ENCODE measurements around the gene TBL3.
"Not testable (repeated sequence)": the region's sequence is repeated elsewhere in the genome, so short reads cannot be mapped to it uniquely, and the experiment has no call there.

TBL3 gene

DNA sequence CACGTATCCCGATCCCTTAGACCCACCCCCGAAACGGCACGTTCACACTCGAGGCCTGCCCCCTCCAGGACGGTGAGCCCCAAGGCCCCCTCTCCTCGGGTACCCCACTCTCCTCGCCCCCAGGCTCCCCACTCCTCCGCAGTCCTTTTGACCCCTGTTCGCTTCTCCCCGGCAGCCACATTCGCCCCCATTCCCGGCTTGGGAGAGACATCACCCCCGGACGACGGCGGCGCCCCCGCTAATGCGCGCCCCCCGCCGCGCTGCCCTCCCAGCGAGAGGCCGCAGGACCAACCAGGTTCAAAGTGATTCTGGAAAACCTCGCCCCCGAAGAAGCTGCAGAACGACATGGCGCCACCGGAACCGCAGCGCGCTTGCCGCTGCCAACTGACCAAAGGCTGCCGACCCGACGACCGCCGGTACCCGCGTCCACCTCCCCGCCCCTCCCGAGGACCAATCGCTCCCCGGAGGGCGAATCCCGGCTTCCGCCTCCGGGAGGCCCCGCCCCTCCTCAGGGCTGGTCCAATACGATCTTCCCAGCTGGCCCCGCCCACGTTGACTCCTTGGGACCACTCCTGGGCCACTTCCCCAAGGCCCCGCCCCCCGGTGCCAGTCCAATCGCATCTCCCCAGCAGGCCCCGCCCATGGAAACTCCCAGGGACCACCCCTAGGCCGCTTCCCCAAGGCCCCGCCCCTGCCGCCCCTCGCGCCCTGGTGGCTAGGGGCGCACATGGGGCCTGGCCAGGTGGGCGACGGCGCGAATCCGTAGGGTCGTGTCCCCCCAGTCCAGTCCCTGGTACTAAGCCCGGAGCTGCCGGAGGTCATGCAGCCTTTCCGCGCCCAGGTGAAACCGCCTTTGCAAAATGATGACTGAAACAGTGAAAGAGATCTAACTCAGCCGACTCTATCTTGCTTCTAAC, 28.8 kb upstream of the TBL3 start, which contains the start of gene MSRB1:
Gene MSRB1, minus strand, starts transcription at position 390 of the 917 bp plus-strand sequence. Its CDS starts 43 bp downstream, at position 347.
- DNase-seq (ENCODE audit: low spot score) = peak; percentile 100

DNA sequence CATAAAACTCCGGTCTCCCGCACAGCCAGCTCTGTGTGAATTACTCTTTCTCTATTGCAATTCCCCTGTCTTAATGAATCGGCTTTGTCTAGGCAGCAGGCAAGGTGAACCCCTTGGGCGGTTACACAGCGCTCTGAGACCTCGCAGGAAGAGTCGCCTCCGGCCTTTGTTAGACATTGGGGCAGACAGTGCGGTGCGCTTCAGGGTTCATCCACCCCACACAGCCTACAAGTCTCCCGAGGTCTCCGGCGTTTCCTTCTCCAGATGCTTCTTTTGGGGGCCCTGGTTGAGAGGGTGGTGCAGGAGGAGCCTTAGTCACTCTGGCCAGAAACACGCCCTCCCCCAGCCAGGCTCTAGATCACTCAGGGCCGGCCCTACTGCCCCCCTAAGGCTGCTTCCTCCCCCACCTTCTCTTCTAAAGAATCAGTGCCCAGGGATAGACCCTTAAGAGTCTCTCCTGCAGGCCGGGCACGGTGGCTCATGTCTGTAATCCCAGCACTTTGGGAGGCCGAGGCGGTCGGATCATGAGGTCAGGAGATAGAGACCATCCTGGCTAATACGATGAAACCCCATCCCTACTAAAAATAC, 27.1 kb upstream of the TBL3 start:
- no peak for DNase-seq (ENCODE audit: low spot score)

DNA sequence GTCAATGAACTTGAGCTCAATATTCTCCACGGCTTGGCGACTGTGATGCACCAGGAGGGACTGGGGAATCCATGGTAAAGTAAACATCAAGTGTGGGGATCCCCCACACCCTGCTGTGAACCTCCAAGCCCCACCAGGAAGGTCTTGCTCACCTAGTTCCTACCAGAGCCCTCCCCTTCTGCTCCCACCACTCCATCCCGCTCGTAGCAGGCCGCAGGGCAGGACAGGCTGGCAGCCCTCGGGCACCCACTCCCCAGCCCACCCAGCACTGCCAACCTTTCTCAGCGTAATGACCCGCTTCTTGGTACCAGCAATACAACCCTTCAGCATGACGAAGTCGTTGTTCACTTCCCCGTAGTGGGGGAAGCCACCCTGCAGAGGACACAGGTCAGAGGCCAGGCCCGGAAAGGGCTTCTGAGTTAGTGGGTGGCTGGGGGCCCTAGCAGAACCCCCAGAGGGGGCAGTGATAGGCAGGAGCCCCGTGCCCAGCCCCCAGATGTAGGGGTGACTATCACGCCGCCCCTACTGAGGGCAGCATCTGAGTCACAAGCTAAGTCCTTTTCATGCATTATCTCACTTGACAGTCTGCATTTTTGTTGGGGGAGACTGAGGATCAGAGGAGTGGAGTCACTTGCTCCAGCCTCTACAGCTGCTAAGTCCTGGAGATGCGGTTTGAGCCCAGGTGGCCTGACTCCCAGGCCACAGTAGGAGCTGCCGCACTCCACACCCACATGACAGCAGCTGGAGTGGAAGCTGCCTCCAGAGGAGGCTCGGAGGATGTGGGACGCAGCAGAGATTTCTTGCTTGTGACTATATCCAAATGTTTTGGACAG, 26.1 kb upstream of the TBL3 start:
- no peak for DNase-seq (ENCODE audit: low spot score)

DNA sequence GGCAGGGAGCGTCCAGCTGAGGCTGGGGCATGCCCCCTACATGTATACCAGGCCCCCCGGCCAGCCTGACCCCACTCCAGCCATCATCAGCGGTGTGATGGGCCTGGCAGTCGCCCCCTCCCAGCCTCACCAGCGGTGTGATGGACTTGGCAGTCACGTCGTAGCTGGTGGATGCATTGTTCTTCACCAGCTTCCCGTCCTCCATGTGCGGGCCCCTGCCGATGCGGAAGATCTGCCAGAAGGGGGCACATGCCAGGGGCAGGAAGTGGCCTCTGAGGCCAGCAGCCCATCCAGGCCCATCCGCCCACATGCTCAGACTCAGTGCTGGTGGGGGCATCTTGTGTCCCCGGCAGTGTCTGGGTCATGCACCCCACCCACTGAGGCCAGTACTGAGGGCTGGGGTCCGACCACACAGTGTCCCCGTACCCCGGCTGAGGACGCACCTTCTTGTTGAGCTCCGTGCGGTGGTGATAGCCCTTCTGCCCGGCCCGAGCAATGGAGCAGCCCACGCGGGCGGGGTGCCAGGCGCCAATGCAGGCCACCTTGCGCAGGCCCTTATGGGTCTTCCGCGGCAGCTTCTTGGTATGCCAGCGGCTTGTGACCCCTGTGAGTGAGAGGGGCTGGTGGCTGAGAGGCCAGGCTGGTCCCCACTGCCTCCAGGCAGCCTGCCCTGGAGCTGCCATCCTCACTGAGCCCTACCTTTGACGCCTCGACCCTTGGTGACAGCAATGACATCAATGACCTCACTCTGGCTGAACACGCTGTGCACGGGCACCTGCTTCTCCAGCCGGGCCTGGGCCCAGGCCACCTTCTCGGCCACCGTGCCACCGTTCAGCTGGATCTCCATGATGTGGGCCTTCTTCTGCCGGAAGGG, 25.1 kb upstream of the TBL3 start:
- DNase-seq (ENCODE audit: low spot score) = no peak

DNA sequence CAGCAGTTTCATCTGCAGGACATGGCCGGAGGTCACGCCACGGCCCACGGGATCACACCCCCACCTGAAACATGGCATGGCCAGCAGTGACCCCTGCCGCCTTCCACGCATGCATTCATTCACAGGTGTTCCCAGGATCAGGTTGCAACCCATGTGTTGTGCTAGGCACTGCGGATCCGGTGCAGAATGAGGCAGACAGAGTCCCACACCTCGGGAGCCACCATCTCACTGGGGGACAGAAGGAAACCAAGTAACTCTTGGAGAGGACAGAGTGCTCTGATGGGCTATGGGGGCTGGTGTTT, 24.5 kb upstream of the TBL3 start:
- no peak for DNase-seq (ENCODE audit: low spot score)

DNA sequence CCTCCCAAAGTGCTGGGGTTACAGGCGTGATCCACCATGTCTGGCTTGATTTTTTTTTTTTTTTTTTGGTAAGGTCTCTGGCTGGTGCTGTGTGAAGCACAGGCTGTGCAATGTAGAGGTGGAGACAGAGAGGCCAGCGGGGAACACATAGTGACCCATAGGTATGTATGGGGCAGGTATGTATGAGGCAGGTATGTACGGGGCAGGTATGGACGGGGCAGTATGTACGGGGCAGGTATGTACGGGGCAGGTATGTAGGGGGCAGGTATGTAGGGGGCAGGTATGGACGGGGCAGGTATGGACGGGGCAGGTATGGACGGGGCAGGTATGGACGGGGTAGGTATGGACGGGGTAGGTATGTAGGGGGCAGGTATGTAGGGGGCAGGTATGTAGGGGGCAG, 22.3 kb upstream of the TBL3 start:
- no peak for DNase-seq (ENCODE audit: low spot score)

DNA sequence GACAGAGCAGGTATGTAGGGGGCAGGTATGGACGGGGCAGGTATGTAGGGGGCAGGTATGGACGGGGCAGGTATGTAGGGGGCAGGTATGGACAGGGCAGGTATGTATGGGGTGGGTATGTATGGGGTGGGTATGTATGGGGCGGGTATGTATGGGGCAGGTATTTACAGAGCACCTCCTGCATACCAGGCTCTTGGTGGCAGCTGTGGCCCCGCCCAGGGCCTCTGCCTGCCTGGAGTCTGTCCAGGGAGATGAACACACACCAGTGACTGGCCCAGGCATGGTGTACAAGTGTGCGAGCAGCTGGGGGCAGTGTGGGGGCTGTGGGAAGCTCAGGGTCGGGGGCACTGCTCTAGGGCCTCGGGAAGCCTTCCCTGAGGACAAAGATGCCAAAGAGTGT, 21.8 kb upstream of the TBL3 start:
- DNase-seq (ENCODE audit: low spot score) = no peak

DNA sequence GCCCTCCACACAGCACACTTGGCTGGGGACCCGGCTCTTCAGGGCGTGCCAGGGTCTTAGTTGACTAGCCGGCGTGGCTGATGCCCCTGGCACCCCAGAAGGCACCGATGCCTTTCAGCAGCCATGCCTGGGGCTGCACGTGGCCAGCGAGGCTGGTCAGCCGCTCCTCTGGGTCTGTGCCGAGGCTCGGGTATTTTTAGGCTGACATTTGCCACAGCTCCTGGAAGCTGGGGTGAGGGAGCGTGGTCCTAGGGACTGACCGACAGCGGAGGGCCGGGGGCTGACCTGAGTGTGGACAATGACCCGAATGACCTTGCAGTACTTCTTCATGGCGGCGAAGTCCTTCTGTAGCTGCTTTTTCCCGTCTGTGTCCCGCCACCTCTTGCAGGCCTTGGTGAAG, 21.3 kb upstream of the TBL3 start:
- no peak for DNase-seq (ENCODE audit: low spot score)

DNA sequence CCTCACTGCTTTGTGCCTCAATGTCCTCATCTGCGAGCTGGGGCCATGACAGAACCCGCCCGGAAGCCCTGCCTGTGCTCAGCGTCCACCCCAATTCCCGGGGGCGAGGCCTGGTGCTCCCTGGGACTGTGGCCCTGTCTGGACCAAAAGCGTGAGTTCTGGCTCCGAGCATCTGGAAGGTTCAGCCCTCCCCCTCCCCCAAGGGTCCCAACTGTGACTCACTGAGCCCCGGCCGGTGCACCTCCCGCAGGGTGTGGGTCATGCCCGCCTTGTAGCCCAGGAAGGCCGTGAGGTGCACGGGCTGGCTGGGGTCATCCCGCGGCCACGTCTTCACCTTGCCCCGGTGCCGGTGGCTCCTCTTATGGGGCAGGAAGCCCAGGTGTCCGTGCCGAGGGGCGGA, 18.1 kb upstream of the TBL3 start:
- no peak for DNase-seq (ENCODE audit: low spot score)

DNA sequence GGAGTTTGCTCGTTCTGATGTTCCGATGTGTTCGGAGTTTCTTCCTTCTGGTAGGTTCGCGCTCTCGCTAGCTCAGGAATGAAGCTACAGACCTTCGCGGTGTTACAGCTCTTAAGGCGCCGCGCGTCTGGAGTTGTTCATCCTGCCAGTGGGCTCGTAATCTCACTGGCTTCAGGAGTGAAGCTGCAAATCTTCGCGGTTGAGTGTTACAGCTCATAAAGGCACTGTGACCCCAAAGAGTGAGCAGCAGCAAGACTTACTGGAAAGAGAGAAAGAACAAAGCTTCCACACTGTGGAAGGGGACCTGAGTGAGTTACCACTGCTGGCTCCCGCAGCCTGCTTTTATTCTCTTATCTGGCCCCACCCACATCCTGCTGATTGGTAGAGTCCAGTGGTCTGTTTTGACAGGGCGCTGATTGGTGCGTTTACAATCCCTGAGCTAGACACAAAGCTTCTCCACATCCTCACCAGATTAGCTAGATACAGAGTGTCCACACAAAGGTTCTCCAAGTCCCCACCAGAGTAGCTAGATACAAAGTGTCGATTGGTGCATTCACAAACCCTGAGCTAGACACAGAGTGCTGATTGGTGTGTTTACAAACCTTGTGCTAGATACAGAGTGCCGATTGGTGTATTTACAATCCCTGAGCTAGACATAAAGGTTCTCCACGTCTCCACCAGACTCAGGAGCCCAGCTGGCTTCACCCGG, 14.3 kb upstream of the TBL3 start:
- not testable (repeated sequence) for DNase-seq (ENCODE audit: low spot score)

DNA sequence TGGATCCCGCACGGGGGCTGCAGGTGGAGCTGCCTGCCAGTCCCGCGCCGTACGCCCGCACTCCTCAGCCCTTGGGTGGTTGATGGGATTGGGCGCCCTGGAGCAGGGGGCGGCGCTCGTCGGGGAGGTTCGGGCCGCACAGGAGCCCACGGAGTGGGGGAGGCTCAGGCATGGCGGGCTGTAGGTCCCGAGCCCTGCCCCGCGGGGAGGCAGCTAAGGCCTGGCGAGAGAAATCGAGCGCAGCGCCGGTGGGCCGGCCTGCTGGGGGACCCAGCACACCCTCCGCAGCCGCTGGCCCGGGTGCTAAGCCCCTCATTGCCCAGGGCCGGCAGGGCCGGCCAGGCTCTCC, 13.7 kb upstream of the TBL3 start:
- DNase-seq (ENCODE audit: low spot score) = not testable (repeated sequence)

DNA sequence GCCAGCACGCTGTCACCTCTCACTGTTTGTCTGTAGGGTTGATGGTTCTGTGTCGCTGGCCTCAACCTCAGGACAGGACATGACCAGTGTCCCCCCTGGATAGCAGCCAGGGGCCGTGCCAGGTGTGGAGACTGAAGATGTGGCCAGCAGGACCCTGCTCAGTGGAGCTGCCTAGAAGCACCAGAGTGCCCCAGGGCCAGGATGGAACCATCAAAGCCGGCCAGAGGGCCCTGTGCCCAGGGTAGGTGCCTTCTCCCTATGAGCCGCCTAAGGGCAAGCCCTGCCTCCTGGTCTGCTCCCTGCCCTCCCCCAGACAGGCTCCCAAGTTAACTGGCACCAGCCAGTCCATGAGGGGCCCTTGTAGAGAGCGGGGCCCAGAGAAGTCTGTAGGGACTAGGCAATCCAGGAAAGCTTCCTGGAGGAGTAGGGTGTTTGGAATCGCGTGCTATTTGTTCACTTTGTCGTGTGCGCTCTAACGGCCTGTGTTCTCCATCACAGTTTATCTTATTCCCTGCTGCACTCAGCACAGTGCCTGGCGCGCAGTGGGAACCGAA, 13.1 kb upstream of the TBL3 start:
- DNase-seq (ENCODE audit: low spot score) = no peak

DNA sequence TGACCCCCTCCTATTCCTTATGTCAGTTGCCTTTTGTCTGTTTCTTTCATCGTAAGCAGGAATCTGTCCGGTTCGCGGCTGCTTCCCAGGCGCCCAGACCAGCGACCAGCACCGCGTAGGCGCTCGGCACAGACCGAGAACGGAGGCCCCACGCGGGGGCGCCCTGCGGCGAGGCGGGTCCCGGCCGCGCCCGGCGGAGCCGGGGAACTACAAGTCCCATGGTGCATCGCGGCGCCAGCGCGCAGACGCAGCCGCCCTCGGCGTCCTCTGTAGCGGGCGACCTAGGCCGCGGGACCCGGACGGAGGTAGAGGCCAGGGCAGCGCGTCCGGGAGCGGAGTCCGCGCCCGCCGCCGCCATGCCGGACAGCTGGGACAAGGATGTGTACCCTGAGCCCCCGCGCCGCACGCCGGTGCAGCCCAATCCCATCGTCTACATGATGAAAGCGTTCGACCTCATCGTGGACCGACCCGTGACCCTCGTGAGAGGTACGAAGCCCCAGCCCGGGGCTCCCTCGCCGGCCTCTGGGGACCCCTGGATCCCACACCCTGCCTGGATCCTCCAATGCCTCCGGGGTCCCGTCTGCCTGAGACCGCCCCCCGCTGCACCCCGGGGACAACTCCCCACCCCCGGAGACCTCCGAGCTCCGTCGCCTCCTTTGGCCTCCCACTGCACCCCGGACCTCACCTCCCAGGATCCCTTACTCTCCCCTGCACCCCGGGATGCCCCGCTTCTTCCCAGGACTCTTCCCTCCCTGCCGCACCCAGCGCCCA, 12.4 kb upstream of the TBL3 start, which contains the start of gene NDUFB10:
Gene NDUFB10, plus strand, starts transcription at position 270 of the 771 bp plus-strand sequence. Its CDS starts 87 bp downstream, at position 357.
- peak; percentile 95 for DNase-seq (ENCODE audit: low spot score)

DNA sequence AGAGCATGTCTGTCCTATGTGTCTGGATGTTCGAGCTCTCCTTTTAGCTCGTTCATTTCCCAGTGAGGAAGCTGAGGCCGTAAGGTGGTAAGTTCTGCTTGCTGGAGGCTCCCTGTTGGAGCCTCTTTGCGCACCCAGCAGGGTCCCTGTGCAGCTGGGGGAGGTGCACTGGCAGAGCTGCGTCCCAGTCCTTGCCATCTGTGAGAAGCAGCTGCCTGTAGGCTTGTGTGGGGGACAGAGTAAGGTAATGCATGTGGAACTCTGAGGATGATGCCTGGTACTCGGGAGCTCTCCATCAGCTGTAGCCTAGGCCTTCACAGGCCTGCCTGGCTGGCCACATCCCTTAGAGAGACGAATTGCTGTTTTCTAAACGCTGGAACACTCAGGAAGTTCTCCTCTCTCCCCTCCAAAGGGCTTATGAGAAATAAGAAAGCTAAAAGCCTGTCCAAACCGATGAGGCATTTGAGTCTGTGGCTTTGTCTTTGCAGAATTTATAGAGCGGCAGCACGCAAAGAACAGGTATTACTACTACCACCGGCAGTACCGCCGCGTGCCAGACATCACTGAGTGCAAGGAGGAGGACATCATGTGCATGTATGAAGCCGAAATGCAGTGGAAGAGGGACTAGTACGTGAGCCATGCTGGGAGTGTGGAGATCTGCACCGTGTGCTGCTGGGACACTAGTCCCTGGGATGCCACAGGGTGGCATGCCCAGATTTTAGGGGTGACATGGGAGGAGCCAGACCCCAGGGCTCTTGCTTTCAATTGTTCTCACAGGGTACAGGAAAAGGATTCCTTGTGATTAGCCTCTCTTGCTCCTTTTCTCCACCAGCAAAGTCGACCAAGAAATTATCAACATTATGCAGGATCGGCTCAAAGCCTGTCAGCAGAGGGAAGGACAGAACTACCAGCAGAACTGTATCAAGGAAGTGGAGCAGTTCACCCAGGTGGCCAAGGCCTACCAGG, 10.9 kb upstream of the TBL3 start:
- no peak for DNase-seq (ENCODE audit: low spot score)

DNA sequence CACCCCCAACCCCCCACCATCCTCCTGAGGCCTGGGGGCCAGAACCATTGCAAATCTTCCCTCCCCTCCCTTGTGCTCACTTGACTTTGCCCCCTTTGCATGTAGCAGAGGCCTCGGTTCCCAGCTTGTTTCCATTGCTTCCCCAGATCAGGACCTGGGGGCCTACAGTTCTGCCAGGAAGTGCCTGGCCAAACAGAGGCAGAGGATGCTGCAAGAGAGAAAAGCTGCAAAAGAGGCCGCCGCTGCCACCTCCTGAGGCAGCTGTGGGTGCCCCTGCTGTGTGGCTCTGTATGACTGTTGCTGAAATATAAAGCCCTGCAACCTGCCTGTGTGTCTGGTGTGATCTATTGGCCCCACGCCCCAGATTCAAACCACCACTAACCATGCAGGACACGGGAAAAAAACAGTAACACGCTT, 10.2 kb upstream of the TBL3 start:
- no peak for DNase-seq (ENCODE audit: low spot score)

DNA sequence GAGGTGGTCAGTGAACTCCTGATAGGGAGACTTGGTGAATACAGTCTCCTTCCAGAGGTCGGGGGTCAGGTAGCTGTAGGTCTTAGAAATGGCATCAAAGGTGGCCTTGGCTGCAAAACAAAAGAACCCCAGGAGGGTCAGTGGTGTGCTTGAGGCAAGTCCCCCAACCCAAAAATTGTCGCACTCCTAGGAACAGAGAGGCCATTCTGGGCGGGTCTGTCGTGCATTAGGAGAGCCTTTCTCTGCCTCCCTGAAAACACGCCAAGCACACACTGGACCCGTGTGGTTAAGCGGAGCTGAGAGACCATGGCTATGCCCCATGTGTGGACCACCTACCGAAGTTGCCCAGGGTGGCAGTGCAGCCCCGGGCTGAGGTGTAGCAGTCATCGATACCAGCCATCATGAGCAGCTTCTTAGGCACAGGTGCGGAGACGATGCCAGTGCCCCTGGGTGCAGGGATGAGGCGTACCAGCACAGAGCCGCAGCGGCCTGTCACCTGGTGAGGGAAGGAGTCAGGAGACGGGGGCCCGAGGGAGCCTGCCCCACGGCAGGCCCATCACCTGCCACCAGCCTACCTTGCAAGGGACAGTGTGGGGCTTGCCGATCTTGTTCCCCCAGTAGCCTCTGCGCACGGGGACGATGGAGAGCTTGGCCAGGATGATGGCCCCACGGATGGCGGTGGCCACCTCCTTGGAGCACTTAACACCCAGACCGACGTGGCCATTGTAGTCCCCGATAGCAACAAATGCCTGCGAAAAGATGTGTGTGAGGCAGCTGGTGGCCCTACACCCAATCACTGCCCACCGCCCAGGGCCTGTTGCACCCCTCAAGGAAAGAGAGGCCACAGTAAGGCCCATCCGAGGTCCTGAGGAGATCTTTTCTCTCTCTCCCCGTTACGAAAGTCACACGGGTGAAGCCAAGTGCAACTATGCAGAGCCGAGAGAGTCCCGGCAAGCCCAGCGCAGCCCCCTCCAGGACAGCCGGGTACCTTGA, 9.4 kb upstream of the TBL3 start:
- not testable (repeated sequence) for DNase-seq (ENCODE audit: low spot score)

DNA sequence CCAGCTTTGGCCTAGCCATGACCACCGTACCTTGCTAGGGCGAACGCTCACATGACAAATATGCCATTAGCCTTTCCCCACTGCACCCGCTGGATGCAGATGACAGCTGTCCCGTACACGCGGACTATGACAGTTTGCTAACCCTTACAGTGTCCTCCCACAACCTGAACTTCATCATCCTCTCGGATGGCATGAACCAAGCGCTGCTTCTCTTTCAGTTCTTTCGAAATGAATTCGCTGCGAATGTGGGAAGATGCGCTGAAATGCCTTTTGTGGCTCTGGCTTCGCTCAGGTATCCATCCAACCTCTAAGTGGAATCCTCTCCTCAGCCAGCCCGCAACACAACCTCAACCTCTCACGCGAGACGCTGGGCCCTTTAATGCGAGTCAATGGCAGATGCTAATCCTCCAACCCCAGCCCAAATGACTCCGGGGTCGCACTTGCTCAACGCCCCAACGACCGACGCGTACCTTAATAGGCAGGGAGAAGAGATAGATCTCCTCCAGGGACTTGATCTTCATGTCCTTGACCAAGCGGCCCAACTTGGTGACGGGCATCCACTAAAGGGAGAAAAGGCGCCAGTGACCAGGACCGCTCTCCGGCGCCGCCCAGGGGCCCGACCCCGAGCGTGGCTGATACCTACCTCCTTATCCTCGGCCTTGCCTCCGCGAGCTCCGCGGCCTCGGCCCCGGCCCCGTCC, 7.9 kb upstream of the TBL3 start:
- no peak for DNase-seq (ENCODE audit: low spot score)

Measured in ecto neural progenitor cell (in vitro differentiated cells).